SH-SY5Y (cell line): ENCODE data around the gene PRDM16.

ENCODE experiments used
- GATA2 ChIP-seq: IDR thresholded peaks from 2 replicates; pipeline ENCODE4 v1.6.1; 2011; ENCODE audit warnings: mild to moderate bottlenecking, low read depth, low read length
- GATA3 ChIP-seq: IDR thresholded peaks from 2 replicates; pipeline ENCODE4 v1.6.1; 2011; ENCODE audit warnings: low read depth, mild to moderate bottlenecking, low read length, moderate library complexity

DNA sequence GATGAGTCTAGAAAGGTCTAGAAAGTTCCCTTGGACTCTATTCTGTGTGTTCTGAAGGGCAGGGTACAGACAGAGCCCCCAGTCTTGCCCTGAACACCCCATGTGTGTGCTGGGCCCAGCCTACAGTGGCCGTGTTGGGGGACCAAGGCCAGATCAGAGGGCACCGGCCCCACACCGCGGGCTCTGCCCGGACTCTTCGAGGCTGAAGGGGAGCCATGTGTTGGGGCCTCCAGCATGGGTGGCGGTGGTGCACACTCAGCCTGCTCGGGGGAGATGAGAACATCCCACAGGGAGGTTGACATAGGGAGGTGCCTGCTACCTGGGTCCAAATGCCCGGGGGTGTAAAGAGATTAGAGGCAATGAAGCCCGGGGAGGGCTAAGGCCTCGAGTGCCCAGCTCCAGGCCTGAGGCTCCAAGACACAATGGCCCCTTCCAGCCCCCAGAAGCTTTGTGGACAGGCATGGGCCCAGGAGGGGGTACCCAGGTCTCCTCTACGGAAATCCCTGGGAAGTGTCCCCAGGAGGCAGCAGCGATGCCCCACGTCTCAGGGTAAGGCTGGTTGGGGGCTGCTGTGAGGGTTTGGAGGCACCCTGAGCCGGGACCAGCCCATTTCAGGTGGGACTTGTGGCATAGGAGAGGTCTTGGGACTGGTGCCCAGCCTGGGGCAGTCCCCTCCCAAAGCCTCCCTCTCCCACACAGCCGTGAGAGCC, 397.5 kb downstream of the PRDM16 start:
- TF ChIP-seq GATA2 (no peak), GATA3 (no peak)
